ENCODE results near the gene MRPL48.

MRPL48 gene

DNA sequence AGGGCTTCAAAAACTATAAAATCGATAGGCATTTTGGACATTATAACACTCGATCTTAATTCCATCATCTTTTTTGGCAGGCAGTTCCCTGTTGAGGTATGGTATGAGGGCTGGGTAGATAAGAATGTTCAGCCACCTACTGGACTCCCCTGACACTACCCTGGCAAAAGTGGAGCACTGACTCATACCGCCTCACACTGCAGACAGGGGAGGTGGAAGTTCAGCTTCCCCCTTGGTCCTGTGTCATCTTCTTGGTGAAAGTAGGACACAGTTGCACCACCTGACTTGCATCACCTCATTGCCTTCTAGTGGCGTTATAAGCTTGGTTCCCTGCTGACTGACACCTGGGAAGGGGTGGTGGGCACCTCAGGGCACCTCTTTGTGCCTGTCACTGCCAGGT lies 119.5 kb downstream of the MRPL48 start:
- no peak for DNase-seq

DNA sequence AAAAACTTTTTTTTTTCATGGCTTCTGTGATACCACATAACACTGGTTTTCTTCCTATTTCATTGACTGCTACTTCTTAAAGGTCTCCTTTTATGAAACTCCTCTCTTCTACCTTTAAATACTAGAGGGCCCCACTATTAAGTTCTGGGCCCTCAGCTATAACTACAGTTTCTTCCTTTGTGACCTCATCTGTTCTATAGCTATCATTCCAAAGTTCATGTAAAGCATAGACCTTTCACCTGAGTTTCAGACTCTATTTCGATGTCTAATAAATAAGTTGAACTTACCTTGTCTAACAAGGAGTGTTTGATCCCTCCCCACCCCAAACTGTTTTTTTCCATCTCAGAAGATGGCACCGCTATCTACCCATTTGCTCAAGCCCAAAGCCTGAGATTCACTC lies 124.4 kb downstream of the MRPL48 start:
- DNase-seq = no peak

DNA sequence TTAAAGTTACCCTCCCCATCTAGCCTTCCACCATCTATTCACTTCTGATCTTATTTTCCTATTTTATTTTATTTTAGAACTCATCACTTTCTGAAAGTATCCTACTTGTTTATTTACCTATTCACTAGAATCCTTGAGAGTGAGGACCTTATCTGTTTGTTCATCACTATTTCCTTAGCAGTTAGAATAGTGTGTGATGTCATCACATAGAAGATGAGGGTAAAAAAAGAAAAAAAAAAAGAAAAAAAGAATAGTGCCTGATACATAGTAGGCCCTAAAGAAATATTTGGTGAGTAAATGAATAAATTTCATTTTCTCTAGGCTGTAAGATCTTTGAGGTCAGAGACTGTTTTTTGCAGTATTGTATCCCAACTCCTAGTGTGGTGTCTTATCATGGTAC lies 125.8 kb downstream of the MRPL48 start:
- DNase-seq = no peak

DNA sequence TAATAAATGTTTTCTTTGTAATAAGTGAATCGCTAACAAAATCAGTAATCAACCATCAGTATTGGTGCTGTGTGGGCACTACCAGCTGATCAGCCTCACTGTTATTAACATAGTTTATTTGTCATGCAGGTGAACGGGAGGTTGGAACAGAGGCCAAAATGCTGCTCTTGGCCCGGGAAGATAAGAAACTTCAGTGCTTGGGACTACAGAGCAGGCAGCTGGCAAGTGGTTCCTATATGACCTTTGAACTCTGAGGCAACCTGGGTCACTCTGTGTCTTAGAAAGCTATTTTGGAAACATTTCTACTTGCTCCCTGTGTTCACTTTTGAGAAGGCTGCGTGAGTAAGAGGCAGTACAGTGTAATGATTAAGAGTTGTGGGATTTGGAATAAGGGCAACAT lies 126.6 kb downstream of the MRPL48 start:
- no peak for DNase-seq

Measured in COR-L47 (cell line).